Activated B cell treated with CpG ODN at 0.5 μM for 24 hours (primary cell): Measurements from ENCODE around the gene NAA16. TPM values are rescaled to one million over a fixed set of nuclear protein-coding genes. Genes with fewer than 3 reads are reported as not detected.
"Not testable (repeated sequence)": the region's sequence is repeated elsewhere in the genome, so short reads cannot be mapped to it uniquely, and the experiment has no call there.

Source experiments
- ATAC-seq: fragments of 200-7000 bp; cut with Tn5 transposase; one replicate; pipeline ENCODE4 v1.10.0; 2021; ENCODE audit warnings: low read depth, mild to moderate bottlenecking, moderate library complexity
- CTCF ChIA-PET: fragments of 350-600 bp; sonication (Branson Sonifier 250); formaldehyde crosslinking; loops from one replicate; lab custom pipeline; 2021; ENCODE audit warnings: antibody characterized with exemption; lab: Charles Lee
- POLR2A ChIA-PET: fragments of 350-600 bp; sonication (Branson Sonifier 250); formaldehyde crosslinking; loops from one replicate; lab custom pipeline; 2021; ENCODE audit warnings: antibody characterized with exemption; lab: Charles Lee
- DNase-seq: peaks from one replicate; pipeline ENCODE4 v3.0.0; 2022
- H3K27ac Mint-ChIP-seq: one replicate; pipeline ENCODE4 v1.8.0; 2020; ENCODE audit warnings: mixed read lengths
- H3K27me3 Mint-ChIP-seq: one replicate; pipeline ENCODE4 v1.8.0; 2021; ENCODE audit warnings: mixed read lengths
- H3K36me3 Mint-ChIP-seq: one replicate; pipeline ENCODE4 v1.8.0; 2021; ENCODE audit warnings: low read depth, mixed read lengths
- H3K4me1 Mint-ChIP-seq: one replicate; pipeline ENCODE4 v1.8.0; 2021; ENCODE audit warnings: mixed read lengths
- H3K4me3 Mint-ChIP-seq: one replicate; pipeline ENCODE4 v1.8.0; 2020; ENCODE audit warnings: mild to moderate bottlenecking, mixed read lengths
- H3K9me3 Mint-ChIP-seq: one replicate; pipeline ENCODE4 v1.8.0; 2020; ENCODE audit warnings: mixed read lengths
- CTCF ChIP-seq: fragments of 200-600 bp; IDR thresholded peaks from one replicate; pipeline ENCODE4 v1.8.0; 2022; ENCODE audit warnings: antibody characterized with exemption, mild to moderate bottlenecking
- intact Hi-C: fragments of 100-400 bp; cut with micrococcal nuclease; formaldehyde crosslinking; loops from one replicate; pipeline ENCODE4 v1.15.1; 2024
- total RNA-seq: library from RNA; stranded (reverse); gene quantifications from 2 replicates; pipeline ENCODE4 v1.2.3, GENCODE V29; 2022

Gene NAA16
- total RNA-seq, 1 donor from 2014 or later, result 21.4 TPM

GRCh38 chr13:41271456-41272285 lies 39.4 kb upstream of the NAA16 start:
- intact Hi-C loops, result no loop called here
- peaks cover 12% of the 10 kb centered on the region for H3K4me1 Mint-ChIP-seq
- ATAC-seq (no peak), DNase-seq (no peak)
- ChIA-PET POLR2A (interaction anchor here (0.6 to 1.2 kb wide), 3 partner anchors 8 to 12 kb away, joined by 3 to 4 read pairs (median 4); partner anchors contain the start of gene MTRF1), CTCF (no interaction called here)
- H3K9me3 Mint-ChIP-seq, result peaks cover 3% of the 10 kb centered on the region
- no peaks in the 10 kb centered on the region for H3K36me3 Mint-ChIP-seq
- H3K4me3 Mint-ChIP-seq, result no peak overlapping the region
- peak overlapping the region; percentile 36 for H3K27ac Mint-ChIP-seq
- no peaks in the 10 kb centered on the region for H3K27me3 Mint-ChIP-seq
- no peak for TF ChIP-seq CTCF

- intact Hi-C loops, result no loop called here
- DNase-seq (no peak), ATAC-seq (no peak)
- Mint-ChIP-seq H3K9me3 (no peaks in the 10 kb centered on the region), H3K4me1 (peaks cover 12% of the 10 kb centered on the region), H3K36me3 (no peaks in the 10 kb centered on the region), H3K27ac (no peak overlapping the region), H3K27me3 (no peaks in the 10 kb centered on the region), H3K4me3 (no peak overlapping the region)
- TF ChIP-seq CTCF, result no peak
- CTCF ChIA-PET, result no interaction called here
- POLR2A ChIA-PET, result interaction anchor here (0.6 kb wide), 1 partner anchor 1769 kb away, joined by 4 read pairs; no protein-coding TSS in a partner anchor
These were observed 37.1 kb upstream of the NAA16 start for GRCh38 chr13:41273831-41274441.

GRCh38 chr13:41274881-41275280 lies 36.2 kb upstream of the NAA16 start:
- peaks cover 12% of the 10 kb centered on the region for H3K4me1 Mint-ChIP-seq
- ATAC-seq, result no peak
- no peaks in the 10 kb centered on the region for H3K36me3 Mint-ChIP-seq
- no peaks in the 10 kb centered on the region for H3K9me3 Mint-ChIP-seq
- H3K27ac Mint-ChIP-seq, result no peak overlapping the region
- ChIA-PET CTCF (no interaction called here), POLR2A (no interaction called here)
- H3K27me3 Mint-ChIP-seq, result no peaks in the 10 kb centered on the region
- no peak for TF ChIP-seq CTCF
- intact Hi-C loops, result no loop called here
- DNase-seq, result no peak
- H3K4me3 Mint-ChIP-seq, result no peak overlapping the region

- POLR2A ChIA-PET, result no interaction called here
- no peak overlapping the region for H3K27ac Mint-ChIP-seq
- intact Hi-C loops, result no loop called here
- no peak overlapping the region for H3K4me3 Mint-ChIP-seq
- peaks cover 8% of the 10 kb centered on the region for H3K4me1 Mint-ChIP-seq
- no peaks in the 10 kb centered on the region for H3K36me3 Mint-ChIP-seq
- ATAC-seq, result no peak
- no peak for DNase-seq
- no peaks in the 10 kb centered on the region for H3K27me3 Mint-ChIP-seq
- H3K9me3 Mint-ChIP-seq, result no peaks in the 10 kb centered on the region
- CTCF ChIA-PET, result no interaction called here
- TF ChIP-seq CTCF, result no peak
These were observed 34.2 kb upstream of the NAA16 start for GRCh38 chr13:41276824-41277223.

GRCh38 chr13:41279156-41279555 lies 31.9 kb upstream of the NAA16 start:
- intact Hi-C loops, H3K4me1 Mint-ChIP-seq, DNase-seq, ATAC-seq, H3K27me3 Mint-ChIP-seq, H3K9me3 Mint-ChIP-seq, H3K27ac Mint-ChIP-seq, POLR2A ChIA-PET, H3K4me3 Mint-ChIP-seq, H3K36me3 Mint-ChIP-seq, CTCF ChIA-PET: not testable (repeated sequence)
